AG08395 (cell line): ENCODE results near the gene SCARB1.

ENCODE experiments used
- DNase-seq: peaks from one replicate; pipeline ENCODE4 v3.0.0; 2012; ENCODE audit warnings: mixed read lengths, low spot score

SCARB1 gene

GRCh38 chr12:124760560-124760959, 103.1 kb downstream of the SCARB1 start:
- DNase-seq, result no peak

- no peak for DNase-seq
These were observed 103.7 kb downstream of the SCARB1 start for GRCh38 chr12:124759841-124760503.

GRCh38 chr12:124758266-124759220, 105.1 kb downstream of the SCARB1 start:
- no peak for DNase-seq

- DNase-seq, result no peak
These were observed 106.3 kb downstream of the SCARB1 start for GRCh38 chr12:124757329-124757728.

GRCh38 chr12:124756760-124757159, 106.9 kb downstream of the SCARB1 start:
- no peak for DNase-seq

GRCh38 chr12:124756166-124756565, 107.5 kb downstream of the SCARB1 start:
- DNase-seq, result no peak

GRCh38 chr12:124755801-124756148, 107.9 kb downstream of the SCARB1 start:
- no peak for DNase-seq

- DNase-seq, result peak; percentile 86
These were observed 108.5 kb downstream of the SCARB1 start for GRCh38 chr12:124754949-124755800.

GRCh38 chr12:124754491-124754890, 109.2 kb downstream of the SCARB1 start:
- DNase-seq, result no peak

- no peak for DNase-seq
These were observed 109.7 kb downstream of the SCARB1 start for GRCh38 chr12:124753993-124754392.

GRCh38 chr12:124753228-124753591, 110.5 kb downstream of the SCARB1 start:
- no peak for DNase-seq

GRCh38 chr12:124752437-124753227, 111.0 kb downstream of the SCARB1 start:
- peak; percentile 54 for DNase-seq

GRCh38 chr12:124751654-124752355, 111.9 kb downstream of the SCARB1 start:
- no peak for DNase-seq

GRCh38 chr12:124750787-124751471, 112.7 kb downstream of the SCARB1 start:
- DNase-seq, result no peak

- DNase-seq, result no peak
These were observed 113.5 kb downstream of the SCARB1 start for GRCh38 chr12:124750149-124750656.

- DNase-seq, result no peak
These were observed 113.9 kb downstream of the SCARB1 start for GRCh38 chr12:124749725-124750124.

GRCh38 chr12:124747426-124748161, 116.1 kb downstream of the SCARB1 start:
- DNase-seq, result peak; percentile 87

GRCh38 chr12:124746649-124747425, 116.8 kb downstream of the SCARB1 start:
- DNase-seq, result no peak
